ENCODE measurements around the gene FOXP1.
A peak's percentile ranks its signal among the peaks of the same experiment; 100 is the strongest.

Gene FOXP1

GRCh38 chr3:71099997-71100719, 483.4 kb downstream of the FOXP1 start:
- ATAC-seq, result peak; percentile 74

GRCh38 chr3:71097557-71097956, 486.0 kb downstream of the FOXP1 start:
- no peak for DNase-seq
- no peak for ATAC-seq

More at GRCh38 chr3:71099997-71100719, 483.4 kb downstream of the FOXP1 start:
- DNase-seq, result no peak

GRCh38 chr3:71095511-71096291, 487.8 kb downstream of the FOXP1 start:
- DNase-seq, result no peak
- no peak for ATAC-seq

- no peak for ATAC-seq
Observed at GRCh38 chr3:71094658-71095209, 488.8 kb downstream of the FOXP1 start.

GRCh38 chr3:71092665-71093064, 490.9 kb downstream of the FOXP1 start:
- no peak for DNase-seq
- ATAC-seq, result no peak

More at GRCh38 chr3:71094658-71095209, 488.8 kb downstream of the FOXP1 start:
- no peak for DNase-seq

GRCh38 chr3:71090207-71090606, 493.3 kb downstream of the FOXP1 start:
- DNase-seq (no peak), ATAC-seq (no peak)

GRCh38 chr3:71089271-71089847, 494.2 kb downstream of the FOXP1 start:
- DNase-seq (no peak), ATAC-seq (no peak)

GRCh38 chr3:71088742-71089141, 494.8 kb downstream of the FOXP1 start:
- DNase-seq (no peak), ATAC-seq (no peak)

GRCh38 chr3:71088019-71088708, 495.4 kb downstream of the FOXP1 start:
- no peak for ATAC-seq
- no peak for DNase-seq

- ATAC-seq (peak; percentile 68), DNase-seq (no peak)
Observed at GRCh38 chr3:71087143-71088018, 496.1 kb downstream of the FOXP1 start.

- DNase-seq (no peak), ATAC-seq (no peak)
Observed at GRCh38 chr3:71086777-71087142, 496.8 kb downstream of the FOXP1 start.

- DNase-seq, result peak; percentile 62
- ATAC-seq, result peak; percentile 73
Observed at GRCh38 chr3:71083726-71084131, 499.8 kb downstream of the FOXP1 start.

- ATAC-seq, result no peak
- no peak for DNase-seq
Observed at GRCh38 chr3:71082833-71083232, 500.7 kb downstream of the FOXP1 start.

- ATAC-seq (peak; percentile 29), DNase-seq (no peak)
Observed at GRCh38 chr3:71080517-71081083, 502.9 kb downstream of the FOXP1 start.

- ATAC-seq, result no peak
- DNase-seq, result no peak
Observed at GRCh38 chr3:71078723-71079525, 504.6 kb downstream of the FOXP1 start.

GRCh38 chr3:71078199-71078598, 505.3 kb downstream of the FOXP1 start:
- ATAC-seq (no peak), DNase-seq (no peak)

GRCh38 chr3:71077070-71077469, 506.5 kb downstream of the FOXP1 start:
- ATAC-seq, result no peak
- no peak for DNase-seq

- ATAC-seq (no peak), DNase-seq (no peak)
Observed at GRCh38 chr3:71076361-71077002, 507.0 kb downstream of the FOXP1 start.

- DNase-seq, result no peak
- peak; percentile 38 for ATAC-seq
Observed at GRCh38 chr3:71075494-71075893, 508.0 kb downstream of the FOXP1 start.

GRCh38 chr3:71074423-71074822, 509.1 kb downstream of the FOXP1 start:
- ATAC-seq (no peak), DNase-seq (no peak)
